Measurements from ENCODE around the gene CLIC6.

GRCh38 chr21:34635307-34635706 lies 33.5 kb upstream of the CLIC6 start:
- TF ChIP-seq, protein P1, sequence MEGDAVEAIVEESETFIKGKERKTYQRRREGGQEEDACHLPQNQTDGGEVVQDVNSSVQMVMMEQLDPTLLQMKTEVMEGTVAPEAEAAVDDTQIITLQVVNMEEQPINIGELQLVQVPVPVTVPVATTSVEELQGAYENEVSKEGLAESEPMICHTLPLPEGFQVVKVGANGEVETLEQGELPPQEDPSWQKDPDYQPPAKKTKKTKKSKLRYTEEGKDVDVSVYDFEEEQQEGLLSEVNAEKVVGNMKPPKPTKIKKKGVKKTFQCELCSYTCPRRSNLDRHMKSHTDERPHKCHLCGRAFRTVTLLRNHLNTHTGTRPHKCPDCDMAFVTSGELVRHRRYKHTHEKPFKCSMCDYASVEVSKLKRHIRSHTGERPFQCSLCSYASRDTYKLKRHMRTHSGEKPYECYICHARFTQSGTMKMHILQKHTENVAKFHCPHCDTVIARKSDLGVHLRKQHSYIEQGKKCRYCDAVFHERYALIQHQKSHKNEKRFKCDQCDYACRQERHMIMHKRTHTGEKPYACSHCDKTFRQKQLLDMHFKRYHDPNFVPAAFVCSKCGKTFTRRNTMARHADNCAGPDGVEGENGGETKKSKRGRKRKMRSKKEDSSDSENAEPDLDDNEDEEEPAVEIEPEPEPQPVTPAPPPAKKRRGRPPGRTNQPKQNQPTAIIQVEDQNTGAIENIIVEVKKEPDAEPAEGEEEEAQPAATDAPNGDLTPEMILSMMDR (conservative IDR thresholded peaks at IDR 0.05), result peak; percentile 27
- TF ChIP-seq ZFX (IDR thresholded peaks at IDR 0.05), result no peak

Measured in C4-2B (cell line).